Measurements from ENCODE around the gene GIPC1. TPM values are rescaled to one million over a fixed set of nuclear protein-coding genes. Genes with fewer than 3 reads are reported as not detected.

GIPC1 gene
- total RNA-seq, 1 donor from 2014 or later = 109 TPM

- no peak for DNase-seq (ENCODE audit: low read depth in 2 of 2)
These were observed 836 bp downstream of the GIPC1 start for GRCh38 chr19:14494910-14495671.

GRCh38 chr19:14494411-14494810 is 1.5 kb downstream of the GIPC1 start:
- DNase-seq (ENCODE audit: low read depth in 2 of 2) = no peak

GRCh38 chr19:14492756-14493337 is 3.1 kb downstream of the GIPC1 start:
- no peak for DNase-seq (ENCODE audit: low read depth in 2 of 2)

GRCh38 chr19:14487370-14488125 is 8.4 kb downstream of the GIPC1 start:
- DNase-seq (ENCODE audit: low read depth in 2 of 2) = no peak

GRCh38 chr19:14482172-14482941 is 13.6 kb downstream of the GIPC1 start:
- DNase-seq (ENCODE audit: low read depth in 2 of 2) = no peak

GRCh38 chr19:14480700-14481079 is 15.2 kb downstream of the GIPC1 start:
- no peak for DNase-seq (ENCODE audit: low read depth in 2 of 2)

GRCh38 chr19:14479975-14480699 is 15.8 kb downstream of the GIPC1 start:
- DNase-seq (ENCODE audit: low read depth in 2 of 2) = peak in 1 of 2 donors; percentile 32

GRCh38 chr19:14479309-14479974 is 16.5 kb downstream of the GIPC1 start:
- DNase-seq (ENCODE audit: low read depth in 2 of 2) = no peak

GRCh38 chr19:14478113-14478545 is 17.8 kb downstream of the GIPC1 start:
- DNase-seq (ENCODE audit: low read depth in 2 of 2) = no peak

GRCh38 chr19:14477418-14478112 is 18.4 kb downstream of the GIPC1 start:
- no peak for DNase-seq (ENCODE audit: low read depth in 2 of 2)

GRCh38 chr19:14476673-14477401 is 19.1 kb downstream of the GIPC1 start:
- no peak for DNase-seq (ENCODE audit: low read depth in 2 of 2)

GRCh38 chr19:14476327-14476672 is 19.6 kb downstream of the GIPC1 start:
- no peak for DNase-seq (ENCODE audit: low read depth in 2 of 2)

- peak in 1 of 2 donors; percentile 27 for DNase-seq (ENCODE audit: low read depth in 2 of 2)
These were observed 20.5 kb downstream of the GIPC1 start, which contains the start of gene PTGER1 for GRCh38 chr19:14475251-14476073. TSS of gene PTGER1 (minus strand) at chr19:14475354. CDS start at chr19:14474320, 1,034 bp downstream.

GRCh38 chr19:14474827-14475226 is 21.1 kb downstream of the GIPC1 start:
- DNase-seq (ENCODE audit: low read depth in 2 of 2) = no peak

GRCh38 chr19:14473978-14474578 is 21.8 kb downstream of the GIPC1 start:
- peak in 1 of 2 donors; percentile 51 for DNase-seq (ENCODE audit: low read depth in 2 of 2)

GRCh38 chr19:14473073-14473977 is 22.6 kb downstream of the GIPC1 start:
- peak in 1 of 2 donors; percentile 52 for DNase-seq (ENCODE audit: low read depth in 2 of 2)
